Kidney capillary endothelial cell (primary cell): ENCODE results near the gene SF3B2.

Source experiments
- DNase-seq: peaks from one replicate; pipeline ENCODE4 v3.0.0-alpha.2; 2018; ENCODE audit warnings: low spot score

SF3B2 gene

DNA sequence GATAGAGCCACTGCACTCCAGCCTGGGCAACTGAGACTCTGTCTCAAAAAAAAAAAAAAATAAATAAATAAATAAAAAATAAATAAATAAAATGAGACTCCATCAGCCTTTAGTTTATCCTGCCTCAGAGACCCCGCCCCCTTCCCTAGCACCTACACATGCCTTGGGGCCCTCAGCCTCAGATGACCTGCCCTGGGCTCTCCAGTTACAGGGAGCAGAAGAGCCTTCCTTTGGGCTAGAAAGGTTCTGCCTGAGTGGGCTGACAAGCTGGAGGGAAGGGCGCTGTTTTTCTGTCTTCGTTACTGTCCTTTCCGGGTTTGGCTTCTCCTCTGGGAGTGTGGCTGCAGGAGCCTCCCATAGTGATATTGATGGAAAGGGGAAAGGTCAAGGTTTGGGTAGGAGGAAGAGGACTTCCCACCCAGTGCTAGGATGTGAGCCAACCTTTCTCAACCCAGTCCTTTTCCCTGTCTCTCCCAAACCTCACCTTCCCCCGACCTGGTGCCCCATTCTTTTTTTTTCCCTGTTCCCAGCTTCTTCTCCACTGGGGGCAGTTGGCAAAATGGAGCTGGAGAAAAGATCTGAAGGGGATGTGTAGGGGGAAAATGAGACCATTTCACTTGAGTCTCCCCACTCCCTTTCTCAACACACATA lies 1.5 kb upstream of the SF3B2 start:
- no peak for DNase-seq

- no peak for DNase-seq
Measured at GRCh38 chr11:66051371-66051765, 796 bp upstream of the SF3B2 start.

DNA sequence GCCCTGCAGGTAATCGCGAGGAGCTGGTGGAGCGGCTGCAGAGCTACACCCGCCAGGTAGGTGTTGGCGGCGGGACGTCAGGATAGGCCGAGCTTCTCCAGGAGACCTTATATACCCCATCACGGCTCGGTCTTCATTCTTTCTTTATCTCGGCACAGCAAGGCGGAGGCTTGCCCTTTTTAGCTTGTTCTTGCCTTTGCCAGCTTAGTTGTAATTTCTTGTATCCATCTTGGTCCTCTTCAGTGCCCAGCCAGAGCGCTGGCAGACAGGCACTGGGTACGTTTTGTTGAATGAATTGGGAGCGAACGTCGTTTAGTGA lies 459 bp downstream of the SF3B2 start:
- no peak for DNase-seq

DNA sequence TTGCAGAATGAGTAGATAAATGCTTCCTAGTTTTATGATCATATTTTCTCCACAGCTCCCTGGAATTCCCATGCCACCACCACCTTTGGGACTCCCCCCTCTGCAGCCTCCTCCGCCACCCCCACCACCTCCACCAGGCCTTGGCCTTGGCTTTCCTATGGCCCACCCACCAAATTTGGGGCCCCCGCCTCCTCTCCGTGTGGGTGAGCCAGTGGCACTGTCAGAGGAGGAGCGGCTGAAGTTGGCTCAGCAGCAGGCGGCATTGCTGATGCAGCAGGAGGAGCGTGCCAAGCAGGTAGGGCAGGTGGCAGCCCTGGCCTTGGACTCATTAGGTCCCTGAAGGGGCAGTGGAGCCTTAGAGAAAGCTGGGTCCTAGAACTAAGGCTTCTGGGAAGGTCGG lies 2.9 kb downstream of the SF3B2 start:
- no peak for DNase-seq

GRCh38 chr11:66056501-66056900 lies 4.3 kb downstream of the SF3B2 start:
- no peak for DNase-seq

DNA sequence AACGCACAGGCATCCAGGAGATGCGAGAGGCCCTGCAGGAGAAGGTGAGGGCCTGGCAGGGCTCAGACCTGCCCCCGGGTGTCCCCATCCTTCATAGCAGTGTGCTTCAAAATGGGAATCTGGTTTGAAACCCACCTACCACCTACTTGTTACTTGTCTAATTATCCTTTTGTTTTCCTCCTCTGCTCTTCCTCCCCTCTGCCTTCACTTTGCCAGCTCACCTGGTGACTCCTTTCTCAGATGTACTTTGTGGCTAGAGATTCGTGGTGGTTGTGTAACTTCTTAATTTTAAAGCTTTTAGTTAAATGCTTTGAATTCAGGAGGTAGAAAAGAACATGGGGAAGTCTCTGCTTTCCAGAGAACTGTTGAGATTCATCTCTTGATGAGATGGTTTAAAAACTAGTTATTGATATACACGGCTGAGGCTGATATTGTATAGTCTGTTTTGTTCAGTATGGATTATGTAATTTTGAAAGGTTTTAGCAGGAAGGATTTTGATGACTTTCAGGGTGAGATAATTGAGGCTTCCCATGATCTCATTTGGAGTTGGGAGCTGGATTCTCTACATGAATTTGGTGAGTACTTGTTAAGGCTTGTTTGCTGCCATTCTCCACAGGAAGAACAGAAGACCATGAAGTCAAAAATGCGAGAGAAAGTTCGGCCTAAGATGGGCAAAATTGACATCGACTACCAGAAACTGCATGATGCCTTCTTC lies 8.0 kb downstream of the SF3B2 start:
- DNase-seq: no peak

DNA sequence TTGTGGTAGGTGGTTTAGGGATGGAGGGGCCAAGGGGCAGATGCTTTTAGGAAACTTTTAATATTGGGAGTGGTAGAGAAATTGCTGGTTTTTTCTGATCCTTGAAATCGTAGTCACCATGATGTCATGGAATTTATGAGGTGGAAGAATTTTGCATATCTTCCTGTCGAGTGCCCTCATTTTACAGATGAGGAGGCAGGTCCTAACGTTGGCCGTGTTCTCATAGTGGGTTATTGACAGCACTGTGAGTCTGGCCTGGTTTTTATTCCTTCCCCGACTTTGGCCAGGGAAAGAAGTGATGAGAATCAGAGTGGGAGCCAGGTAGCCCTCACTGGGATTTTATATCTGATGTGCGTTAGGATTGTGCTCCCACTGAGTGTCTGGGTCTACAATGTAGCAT lies 9.1 kb downstream of the SF3B2 start:
- DNase-seq: no peak

GRCh38 chr11:66062408-66062807 lies 10.2 kb downstream of the SF3B2 start:
- no peak for DNase-seq

DNA sequence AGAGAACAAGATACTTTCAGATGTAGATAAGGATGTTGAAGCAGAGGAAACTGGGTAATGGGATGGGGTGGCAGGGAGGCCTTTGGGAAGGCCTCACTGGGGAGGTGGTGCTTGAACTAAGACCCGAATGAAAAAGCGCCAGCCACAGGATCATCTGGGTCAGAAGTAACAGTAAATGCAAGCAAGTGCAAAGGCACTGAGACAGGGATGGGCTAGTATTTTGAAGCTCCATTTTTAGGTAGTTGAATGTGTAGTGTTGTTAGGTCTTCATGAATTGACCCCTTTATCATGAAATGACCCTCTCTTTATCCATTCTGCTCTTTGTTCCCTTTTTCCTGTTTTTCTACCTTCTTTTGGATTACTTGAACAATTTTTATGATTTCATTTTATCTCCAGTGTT lies 11.7 kb downstream of the SF3B2 start:
- no peak for DNase-seq

- no peak for DNase-seq
Measured at GRCh38 chr11:66064571-66064970, 12.4 kb downstream of the SF3B2 start.

GRCh38 chr11:66066751-66067150 lies 14.6 kb downstream of the SF3B2 start:
- DNase-seq: no peak

GRCh38 chr11:66067640-66068039 lies 15.5 kb downstream of the SF3B2 start:
- DNase-seq: no peak

DNA sequence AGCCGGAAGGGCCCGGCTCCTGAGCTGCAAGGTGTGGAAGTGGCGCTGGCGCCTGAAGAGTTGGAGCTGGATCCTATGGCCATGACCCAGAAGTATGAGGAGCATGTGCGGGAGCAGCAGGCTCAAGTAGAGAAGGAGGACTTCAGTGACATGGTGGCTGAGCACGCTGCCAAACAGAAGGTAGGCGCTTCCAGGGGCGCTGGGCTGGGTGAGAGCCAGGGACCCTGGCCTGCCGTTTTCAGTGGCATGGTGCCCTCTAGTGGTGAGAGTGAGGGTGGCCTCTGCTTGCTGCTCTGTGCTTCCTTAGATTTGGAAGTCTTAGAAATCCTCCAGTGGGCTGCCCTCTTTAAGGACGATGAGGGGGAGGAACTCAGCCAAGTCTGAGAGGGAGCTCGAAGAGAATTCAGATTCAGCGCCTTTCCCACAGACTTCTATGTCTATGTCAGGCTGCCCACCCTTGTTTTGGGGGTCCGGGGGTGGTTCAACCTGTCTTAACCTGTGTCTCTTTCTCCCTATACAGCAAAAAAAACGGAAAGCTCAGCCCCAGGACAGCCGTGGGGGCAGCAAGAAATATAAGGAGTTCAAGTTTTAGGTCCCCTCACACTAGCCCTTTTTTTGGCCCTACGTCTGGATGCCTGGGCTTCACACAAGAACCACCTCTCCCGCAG lies 16.1 kb downstream of the SF3B2 start:
- peak; percentile 72 for DNase-seq

DNA sequence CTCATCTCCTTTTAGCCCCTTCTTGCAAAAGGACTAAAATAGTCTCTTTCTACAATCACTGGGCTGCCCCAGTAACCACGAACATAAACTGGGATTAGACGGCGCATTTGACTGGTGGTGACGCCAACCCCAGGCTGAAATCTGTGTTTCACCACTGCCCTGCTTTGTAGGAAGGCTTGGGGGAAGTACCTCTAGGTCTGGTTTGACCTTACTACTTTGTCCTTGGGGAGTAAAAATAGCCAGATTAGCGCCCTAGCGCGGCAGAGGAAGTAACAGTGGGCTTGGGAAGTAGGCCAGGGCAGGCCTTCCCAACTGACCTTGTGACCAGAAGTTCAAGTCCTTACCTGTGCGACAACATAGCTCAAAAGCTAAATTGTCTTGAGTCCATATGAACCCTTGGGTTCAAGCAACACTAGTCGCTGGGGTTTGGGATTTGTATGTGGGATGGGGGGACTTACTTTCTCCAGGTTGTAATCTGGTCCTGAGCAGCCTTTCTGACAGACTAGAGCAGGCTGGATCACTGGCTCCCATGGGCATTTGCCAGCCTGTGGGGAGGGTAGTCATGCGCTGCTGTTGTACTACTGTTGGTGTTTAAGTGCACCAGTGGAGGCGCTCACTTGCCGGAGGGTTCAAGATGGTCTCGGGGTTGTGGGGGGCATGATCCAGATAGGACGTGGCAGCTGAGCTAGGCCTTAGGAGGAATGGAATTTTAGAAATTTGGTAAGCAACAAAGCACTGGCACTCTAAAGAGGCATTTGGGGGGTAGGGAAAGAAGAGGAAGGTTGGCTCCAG lies 17.0 kb downstream of the SF3B2 start:
- DNase-seq: no peak

DNA sequence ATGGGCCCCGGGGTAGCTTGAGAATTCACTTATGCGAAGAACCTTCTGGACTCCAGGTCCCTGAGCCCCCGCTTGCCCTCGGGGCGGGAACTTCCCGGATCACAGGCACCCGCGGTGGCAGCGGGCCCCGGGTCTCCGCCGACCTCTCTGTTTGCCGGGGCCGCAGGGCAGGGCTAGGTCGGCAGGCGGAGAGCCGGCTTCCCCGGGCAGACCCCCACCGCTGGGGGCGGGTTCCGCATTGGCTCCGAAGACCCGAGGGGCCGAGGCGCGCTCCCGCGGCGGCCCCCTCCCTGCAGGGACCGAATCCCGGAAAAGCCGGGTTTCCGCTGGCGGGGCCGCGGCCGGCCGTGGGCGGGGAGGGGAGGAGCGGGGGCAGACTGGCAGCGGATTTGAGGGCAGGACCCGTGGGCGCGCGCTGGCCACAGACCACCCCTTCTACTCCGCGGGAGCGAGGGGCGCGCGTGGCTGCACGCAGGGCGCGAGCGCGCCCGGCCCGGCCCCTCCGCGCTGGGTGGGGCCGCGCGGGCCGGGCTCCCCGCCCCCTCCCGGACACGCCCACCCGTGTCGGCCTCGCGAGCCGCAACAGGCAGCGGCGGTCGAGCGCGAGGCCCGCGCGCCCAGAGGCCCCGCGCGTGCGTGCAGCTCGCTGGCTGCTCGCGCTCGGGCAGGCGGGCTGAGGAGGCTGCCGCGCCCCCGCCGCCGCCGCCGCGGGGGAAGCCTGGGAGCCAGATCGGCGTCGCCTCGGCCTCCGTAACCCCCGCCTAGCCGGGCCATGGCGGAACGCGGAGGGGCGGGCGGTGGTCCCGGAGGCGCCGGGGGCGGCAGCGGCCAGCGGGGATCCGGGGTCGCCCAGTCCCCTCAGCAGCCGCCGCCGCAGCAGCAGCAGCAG lies 17.8 kb downstream of the SF3B2 start, which contains the start of gene PACS1:
PACS1 (plus strand) TSS at position 558 of the 889 bp plus-strand sequence; CDS start at position 773, 215 bp downstream.
- DNase-seq: peak; percentile 57

GRCh38 chr11:66070604-66071380 lies 18.6 kb downstream of the SF3B2 start:
- no peak for DNase-seq

DNA sequence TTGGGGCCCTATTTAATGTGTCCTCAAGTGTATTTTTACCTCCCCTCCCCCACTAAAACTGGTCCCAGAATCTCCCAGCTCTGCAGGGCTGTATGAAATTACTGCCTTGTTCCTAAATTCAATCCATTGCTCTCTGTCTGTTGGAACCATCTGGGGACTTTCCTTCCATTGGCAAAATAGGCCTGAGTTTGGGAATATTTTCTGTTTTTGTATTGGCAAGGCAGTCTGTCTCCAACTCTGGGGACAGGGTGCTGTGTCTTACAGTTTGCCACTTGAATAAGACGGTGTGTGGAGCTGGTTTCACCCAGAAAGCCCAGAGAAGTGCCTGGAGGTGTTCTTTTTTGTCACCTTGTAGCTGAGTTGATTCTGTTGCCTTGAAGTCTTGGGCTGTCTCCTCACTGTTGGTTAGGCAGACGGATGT lies 19.2 kb downstream of the SF3B2 start:
- no peak for DNase-seq

DNA sequence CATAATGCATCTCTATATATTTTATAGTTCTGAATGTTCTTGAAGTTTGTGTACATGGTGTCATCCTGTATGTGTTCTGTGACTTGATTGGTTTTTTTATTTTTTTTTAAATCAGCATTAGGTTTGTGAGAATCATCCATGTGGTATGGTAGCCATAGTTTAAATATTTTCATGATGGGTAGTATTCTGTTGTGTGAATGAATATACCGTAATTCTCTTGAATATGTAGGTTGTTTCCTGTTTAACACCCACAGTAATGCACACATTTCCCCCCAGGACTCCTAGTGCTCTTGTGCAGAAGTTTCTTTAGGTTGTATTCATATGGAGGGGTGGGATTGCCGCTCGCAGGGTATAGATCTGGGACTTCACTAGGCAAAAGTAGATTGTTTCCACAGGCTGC lies 19.9 kb downstream of the SF3B2 start:
- DNase-seq: no peak

DNA sequence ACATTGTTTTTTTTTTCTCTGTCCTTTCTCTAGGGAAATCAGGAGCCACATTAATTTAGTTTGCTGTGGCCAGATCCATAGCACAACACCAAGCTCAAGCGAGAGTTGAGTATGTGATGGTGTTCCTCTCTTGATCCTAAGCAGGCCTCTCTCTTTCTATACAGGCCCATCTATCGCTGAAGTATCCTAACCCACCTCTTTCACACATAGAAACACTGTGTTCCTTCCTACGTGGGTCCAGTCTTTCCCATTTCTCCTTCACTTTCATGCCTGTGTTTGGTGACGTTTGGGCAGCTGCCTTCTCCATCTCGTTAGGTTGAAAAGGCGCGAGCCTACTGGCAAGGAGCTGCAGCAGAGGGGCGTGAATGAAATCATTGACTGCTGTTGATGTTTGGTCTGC lies 20.4 kb downstream of the SF3B2 start:
- DNase-seq: no peak

GRCh38 chr11:66073669-66074068 lies 21.5 kb downstream of the SF3B2 start:
- no peak for DNase-seq

GRCh38 chr11:66075273-66075672 lies 23.1 kb downstream of the SF3B2 start:
- no peak for DNase-seq
